ENCODE data around the gene ZNF385B. TPM values are rescaled to one million over a fixed set of nuclear protein-coding genes. Genes with fewer than 3 reads are reported as not detected.

The ZNF385B gene
- total RNA-seq, 1 donor from 2014 or later = not detected

- no peaks in the 10 kb centered on the region for H3K4me1 Mint-ChIP-seq (ENCODE audit: low read depth, unreplicated experiment)
- H3K36me3 Mint-ChIP-seq (ENCODE audit: unreplicated experiment) = no peaks in the 10 kb centered on the region
- DNase-seq = no peak
- H3K9me3 Mint-ChIP-seq (ENCODE audit: unreplicated experiment) = no peaks in the 10 kb centered on the region
- no peaks in the 10 kb centered on the region for H3K27me3 Mint-ChIP-seq (ENCODE audit: unreplicated experiment)
- no peak for TF ChIP-seq CTCF (IDR thresholded peaks at IDR 0.05; ENCODE audit: partially characterized antibody, unreplicated experiment)
- no peak overlapping the region for H3K27ac Mint-ChIP-seq (ENCODE audit: unreplicated experiment)
- no peak overlapping the region for H3K4me3 Mint-ChIP-seq (ENCODE audit: unreplicated experiment)
These were observed 89.6 kb downstream of the ZNF385B start for GRCh38 chr2:179771791-179772190.

- Mint-ChIP-seq H3K27ac (ENCODE audit: unreplicated experiment) (no peak overlapping the region), H3K9me3 (ENCODE audit: unreplicated experiment) (no peaks in the 10 kb centered on the region), H3K27me3 (ENCODE audit: unreplicated experiment) (no peaks in the 10 kb centered on the region), H3K4me3 (ENCODE audit: unreplicated experiment) (no peak overlapping the region), H3K36me3 (ENCODE audit: unreplicated experiment) (no peaks in the 10 kb centered on the region), H3K4me1 (ENCODE audit: low read depth, unreplicated experiment) (no peaks in the 10 kb centered on the region)
- no peak for TF ChIP-seq CTCF (IDR thresholded peaks at IDR 0.05; ENCODE audit: partially characterized antibody, unreplicated experiment)
- no peak for DNase-seq
These were observed 91.4 kb downstream of the ZNF385B start for GRCh38 chr2:179770029-179770428.

- H3K36me3 Mint-ChIP-seq (ENCODE audit: unreplicated experiment) = no peaks in the 10 kb centered on the region
- H3K27ac Mint-ChIP-seq (ENCODE audit: unreplicated experiment) = no peak overlapping the region
- H3K4me1 Mint-ChIP-seq (ENCODE audit: low read depth, unreplicated experiment) = no peaks in the 10 kb centered on the region
These were observed 92.1 kb downstream of the ZNF385B start for GRCh38 chr2:179769323-179769722.

GRCh38 chr2:179768765-179769164 is 92.6 kb downstream of the ZNF385B start:
- Mint-ChIP-seq H3K27ac (ENCODE audit: unreplicated experiment) (no peak overlapping the region), H3K27me3 (ENCODE audit: unreplicated experiment) (no peaks in the 10 kb centered on the region), H3K36me3 (ENCODE audit: unreplicated experiment) (no peaks in the 10 kb centered on the region), H3K9me3 (ENCODE audit: unreplicated experiment) (no peaks in the 10 kb centered on the region), H3K4me3 (ENCODE audit: unreplicated experiment) (no peak overlapping the region), H3K4me1 (ENCODE audit: low read depth, unreplicated experiment) (no peaks in the 10 kb centered on the region)
- no peak for DNase-seq
- TF ChIP-seq CTCF (IDR thresholded peaks at IDR 0.05; ENCODE audit: partially characterized antibody, unreplicated experiment) = no peak

More at GRCh38 chr2:179769323-179769722, 92.1 kb downstream of the ZNF385B start:
- DNase-seq = no peak
- no peak for TF ChIP-seq CTCF (IDR thresholded peaks at IDR 0.05; ENCODE audit: partially characterized antibody, unreplicated experiment)
- Mint-ChIP-seq H3K4me3 (ENCODE audit: unreplicated experiment) (no peak overlapping the region), H3K27me3 (ENCODE audit: unreplicated experiment) (no peaks in the 10 kb centered on the region), H3K9me3 (ENCODE audit: unreplicated experiment) (no peaks in the 10 kb centered on the region)

GRCh38 chr2:179765666-179766065 is 95.7 kb downstream of the ZNF385B start:
- no peak overlapping the region for H3K4me3 Mint-ChIP-seq (ENCODE audit: unreplicated experiment)
- no peaks in the 10 kb centered on the region for H3K36me3 Mint-ChIP-seq (ENCODE audit: unreplicated experiment)
- H3K4me1 Mint-ChIP-seq (ENCODE audit: low read depth, unreplicated experiment) = no peaks in the 10 kb centered on the region
- TF ChIP-seq CTCF (IDR thresholded peaks at IDR 0.05; ENCODE audit: partially characterized antibody, unreplicated experiment) = no peak
- H3K27me3 Mint-ChIP-seq (ENCODE audit: unreplicated experiment) = no peaks in the 10 kb centered on the region
- no peak overlapping the region for H3K27ac Mint-ChIP-seq (ENCODE audit: unreplicated experiment)
- no peak for DNase-seq
- H3K9me3 Mint-ChIP-seq (ENCODE audit: unreplicated experiment) = no peaks in the 10 kb centered on the region
